VCaP (cell line): ENCODE results near the gene MYZAP.
A peak's percentile ranks its signal among the peaks of the same experiment; 100 is the strongest.

Experiments
- H3K27ac ChIP-seq: fragments of 450-650 bp; 2 replicates; pipeline ENCODE4 v1.5.1; 2017
- TF ChIP-seq, protein P1 (sequence below): fragments of 450-650 bp; conservative IDR thresholded peaks from 2 replicates; pipeline ENCODE4 v1.5.1; 2017; ENCODE audit warnings: mild to moderate bottlenecking, moderate library complexity

Gene MYZAP

GRCh38 chr15:57656434-57656833, 64.7 kb downstream of the MYZAP start:
- no peak overlapping the region for H3K27ac ChIP-seq
- TF ChIP-seq, protein P1, sequence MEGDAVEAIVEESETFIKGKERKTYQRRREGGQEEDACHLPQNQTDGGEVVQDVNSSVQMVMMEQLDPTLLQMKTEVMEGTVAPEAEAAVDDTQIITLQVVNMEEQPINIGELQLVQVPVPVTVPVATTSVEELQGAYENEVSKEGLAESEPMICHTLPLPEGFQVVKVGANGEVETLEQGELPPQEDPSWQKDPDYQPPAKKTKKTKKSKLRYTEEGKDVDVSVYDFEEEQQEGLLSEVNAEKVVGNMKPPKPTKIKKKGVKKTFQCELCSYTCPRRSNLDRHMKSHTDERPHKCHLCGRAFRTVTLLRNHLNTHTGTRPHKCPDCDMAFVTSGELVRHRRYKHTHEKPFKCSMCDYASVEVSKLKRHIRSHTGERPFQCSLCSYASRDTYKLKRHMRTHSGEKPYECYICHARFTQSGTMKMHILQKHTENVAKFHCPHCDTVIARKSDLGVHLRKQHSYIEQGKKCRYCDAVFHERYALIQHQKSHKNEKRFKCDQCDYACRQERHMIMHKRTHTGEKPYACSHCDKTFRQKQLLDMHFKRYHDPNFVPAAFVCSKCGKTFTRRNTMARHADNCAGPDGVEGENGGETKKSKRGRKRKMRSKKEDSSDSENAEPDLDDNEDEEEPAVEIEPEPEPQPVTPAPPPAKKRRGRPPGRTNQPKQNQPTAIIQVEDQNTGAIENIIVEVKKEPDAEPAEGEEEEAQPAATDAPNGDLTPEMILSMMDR, result no peak

- TF ChIP-seq, protein P1, result no peak
- no peak overlapping the region for H3K27ac ChIP-seq
Measured at GRCh38 chr15:57657619-57658018, 65.9 kb downstream of the MYZAP start.

DNA sequence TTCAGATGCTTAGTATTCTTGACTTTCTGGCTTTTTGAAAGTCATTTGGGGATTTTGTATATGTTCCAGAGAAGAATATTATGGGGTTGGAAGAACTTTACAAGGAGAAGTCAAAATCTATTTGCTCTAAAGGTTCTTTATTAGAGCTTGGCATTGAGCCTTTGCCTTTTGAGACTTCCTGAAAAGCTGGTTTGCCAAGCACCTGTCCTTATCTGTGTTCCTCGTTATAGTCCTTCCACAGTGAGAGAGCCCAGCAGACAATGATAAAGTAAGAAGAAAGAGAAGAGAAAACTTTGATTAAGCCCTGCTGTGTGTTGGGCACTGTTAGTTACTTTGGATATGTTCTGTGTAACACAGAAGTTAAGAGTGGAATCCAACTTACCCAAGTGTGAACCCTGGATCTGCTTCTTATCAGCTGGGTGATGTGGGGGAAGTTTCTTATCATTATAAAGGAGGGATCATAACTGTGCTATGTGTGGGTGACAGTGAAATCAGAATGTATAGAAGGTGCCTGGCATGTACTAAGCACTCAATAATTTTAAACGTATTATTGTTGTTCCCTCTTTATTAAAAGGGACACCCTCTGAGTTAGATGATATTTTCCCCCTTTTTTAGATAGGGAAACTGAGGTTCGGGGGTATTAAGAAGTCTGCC, 70.5 kb downstream of the MYZAP start:
- TF ChIP-seq, protein P1, result no peak
- peak overlapping the region; percentile 100 for H3K27ac ChIP-seq

- TF ChIP-seq, protein P1, result no peak
- peak overlapping the region; percentile 100 for H3K27ac ChIP-seq
Measured at GRCh38 chr15:57662802-57663201, 71.1 kb downstream of the MYZAP start.

GRCh38 chr15:57663262-57663661, 71.6 kb downstream of the MYZAP start:
- TF ChIP-seq, protein P1, result no peak

GRCh38 chr15:57665194-57665593, 73.5 kb downstream of the MYZAP start:
- peak overlapping the region; percentile 100 for H3K27ac ChIP-seq
- TF ChIP-seq, protein P1, result no peak

More at GRCh38 chr15:57663262-57663661, 71.6 kb downstream of the MYZAP start:
- H3K27ac ChIP-seq, result peak overlapping the region; percentile 100

GRCh38 chr15:57665939-57666338, 74.2 kb downstream of the MYZAP start:
- H3K27ac ChIP-seq, result peak overlapping the region; percentile 100
- TF ChIP-seq, protein P1, result no peak
